H1 (cell line): ENCODE measurements around the gene PHC3. TPM values are rescaled to one million over a fixed set of nuclear protein-coding genes. Genes with fewer than 3 reads are reported as not detected.

Source experiments
- ASH2L ChIP-seq: fragments of 200-600, 300-600 bp; sonication (generic); IDR thresholded peaks from one replicate; pipeline ENCODE4 v1.7.1; 2017; ENCODE audit warnings: low read length
- CBX8 ChIP-seq: fragments of 300-800, 300-1000 bp; sonication (generic); IDR thresholded peaks from 2 replicates; pipeline ENCODE4 v1.7.1; 2016; ENCODE audit warnings: low read depth, low read length, borderline replicate concordance
- CHD1 ChIP-seq: IDR thresholded peaks from 2 replicates; pipeline ENCODE4 v1.6.1; 2012; ENCODE audit warnings: low read depth, low read length, improper control_type of control experiment
- MAX ChIP-seq: IDR thresholded peaks from 2 replicates; pipeline ENCODE4 v1.6.1; 2012; ENCODE audit warnings: inconsistent platforms
- RBBP5 ChIP-seq: IDR thresholded peaks from 2 replicates; pipeline ENCODE4 v1.7.1; 2012; ENCODE audit warnings: low read depth, mild to moderate bottlenecking, inconsistent platforms, low read length, moderate library complexity, borderline replicate concordance
- SIN3A ChIP-seq, 2 experiments: IDR thresholded peaks in 1 of 2; conservative IDR thresholded peaks in 1 of 2; 2 replicates each; pipeline ENCODE4 v1.6.1; 2011 to 2012; ENCODE audit warnings: low read length in 2 of 2, improper control_type of control experiment in 1 of 2, low read depth in 1 of 2, mild to moderate bottlenecking in 1 of 2
- SP1 ChIP-seq: IDR thresholded peaks from 2 replicates; pipeline ENCODE4 v1.6.1; 2011; ENCODE audit warnings: low read depth, low read length
- TCF12 ChIP-seq: IDR thresholded peaks from 2 replicates; pipeline ENCODE4 v1.6.1; 2011; ENCODE audit warnings: low read depth, mild to moderate bottlenecking, low read length
- polyA plus RNA-seq, 7 experiments: library from polyadenylated mRNA; depleted of rRNA in 3 of 7; stranded (reverse) in 5 of 7; unstranded in 2 of 7; fragments of >200 nt in 5 of 7; fragments of 200-250 nt in 2 of 7; gene quantifications; 1 replicate in 5 of 7; 2 replicates in 1 of 7; 4 replicates in 1 of 7; pipeline versions ENCODE4 v1.2.1 to v1.2.3, GENCODE V29; 2011 to 2013; ENCODE audit warnings: missing spikeins in 2 of 7, mixed read lengths in 2 of 7
- total RNA-seq: library from RNA; stranded (reverse); fragmentation: NEBNext Ultra II Directional; extraction: Animal tissue kit (Norgen Biotek cat#: 25700); gene quantifications from 2 replicates; pipeline ENCODE4 v1.2.1, GENCODE V29; 2021

PHC3 gene
- total and polyA plus RNA-seq, 2 of the 8 experiments (the other 6 are each of a cell fraction or from before 2014, with no cell fraction given) = 26.4 to 29.2 TPM

- TF ChIP-seq ASH2L = no peak
- TF ChIP-seq CHD1 = no peak
- TF ChIP-seq RBBP5 = no peak
- TF ChIP-seq SP1 = no peak
- TF ChIP-seq CBX8 = no peak
- no peak for TF ChIP-seq MAX
- no peak for TF ChIP-seq SIN3A (conservative IDR thresholded peaks at IDR 0.05 in 1 of 2, IDR thresholded peaks at IDR 0.05 in 1 of 2; ENCODE audit: low read depth in 1 of 2, low read length in 2 of 2)
- no peak for TF ChIP-seq TCF12
Measured at GRCh38 chr3:170128259-170128976, 53.1 kb downstream of the PHC3 start (continued).
